K562 (cell line): ENCODE measurements around the gene PRCC. TPM values are rescaled to one million over a fixed set of nuclear protein-coding genes. Genes with fewer than 3 reads are reported as not detected.

Experiments
- CEBPB ChIP-seq: fragments of 450-650 bp; IDR thresholded peaks from 2 replicates; pipeline ENCODE4 v1.6.1; 2016; ENCODE audit warnings: missing genetic modification characterization, missing compliant biosample characterization
- CSDE1 ChIP-seq, 2 experiments: fragments of 450-650 bp; IDR thresholded peaks; 2 replicates each; pipeline ENCODE4 v1.6.1; 2016; ENCODE audit warnings: mild to moderate bottlenecking in 1 of 2
- FOXJ3 ChIP-seq: sonication (generic); formaldehyde crosslinking; IDR thresholded peaks from 2 replicates; pipeline ENCODE4 v1.4.0; 2020; ENCODE audit warnings: mild to moderate bottlenecking, missing genetic modification reagents
- HDGF ChIP-seq: fragments of 450-650 bp; IDR thresholded peaks from 2 replicates; pipeline ENCODE4 v1.6.1; 2016
- KDM5B ChIP-seq: fragments of 200-600 bp; sonication (generic); IDR thresholded peaks from 2 replicates; pipeline ENCODE4 v1.6.1; 2012; ENCODE audit warnings: low read depth, mild to moderate bottlenecking, moderate library complexity, low read length, control low read depth, inconsistent platforms; ENCODE audit not compliant: insufficient replicate concordance
- KHSRP ChIP-seq: fragments of 450-650 bp; IDR thresholded peaks from 2 replicates; pipeline ENCODE4 v1.6.1; 2017
- KLF6 ChIP-seq: fragments of 250-450 bp; sonication (Bioruptor Pico); IDR thresholded peaks from 2 replicates; pipeline ENCODE4 v1.4.0; 2020; ENCODE audit warnings: mild to moderate bottlenecking, moderate library complexity, borderline replicate concordance
- MCM5 ChIP-seq: fragments of 450-650 bp; IDR thresholded peaks from 2 replicates; pipeline ENCODE4 v1.6.1; 2016; ENCODE audit warnings: low read depth
- MEF2A ChIP-seq: IDR thresholded peaks from 2 replicates; pipeline ENCODE4 v1.6.1; 2011; ENCODE audit warnings: low read depth, mild to moderate bottlenecking, low read length, moderate library complexity; ENCODE audit not compliant: control insufficient read depth
- NCOA4 ChIP-seq: fragments of 450-650 bp; IDR thresholded peaks from 2 replicates; pipeline ENCODE4 v1.6.1; 2018; ENCODE audit warnings: mild to moderate bottlenecking; ENCODE audit not compliant: partially characterized antibody
- PML ChIP-seq: IDR thresholded peaks from 2 replicates; pipeline ENCODE4 v1.6.1; 2012; ENCODE audit warnings: low read length, inconsistent platforms
- SREBF2 ChIP-seq: sonication (generic); formaldehyde crosslinking; IDR thresholded peaks from 2 replicates; pipeline ENCODE4 v1.4.0; 2020; ENCODE audit warnings: mild to moderate bottlenecking, missing genetic modification reagents
- TARDBP ChIP-seq: fragments of 450-650 bp; IDR thresholded peaks from 2 replicates; pipeline ENCODE4 v1.6.1; 2016
- TCF3 ChIP-seq: sonication (generic); formaldehyde crosslinking; IDR thresholded peaks from 2 replicates; pipeline ENCODE4 v1.4.0; 2020; ENCODE audit warnings: mild to moderate bottlenecking, missing genetic modification reagents
- TFAM ChIP-seq: fragments of 250-450 bp; sonication (Bioruptor Pico); conservative IDR thresholded peaks from 2 replicates; pipeline ENCODE4 v1.5.0; 2021; ENCODE audit warnings: mild to moderate bottlenecking, moderate library complexity
- XRCC4 ChIP-seq: IDR thresholded peaks from one replicate; pipeline ENCODE4 v1.6.1; 2011; ENCODE audit not compliant: insufficient read depth, insufficient read length; ENCODE audit errors: extremely low read depth
- XRCC5 ChIP-seq: fragments of 200-400 bp; formaldehyde crosslinking; IDR thresholded peaks from 2 replicates; pipeline ENCODE4 v1.6.1; 2017; ENCODE audit warnings: low read depth, mild to moderate bottlenecking, low read length
- polyA plus RNA-seq, 8 experiments: library from polyadenylated mRNA; depleted of rRNA in 4 of 8; stranded (reverse) in 5 of 8; unstranded in 3 of 8; fragments of >200 nt; fragmentation: Nextera tagmentation in 2 of 8; fragmentation: Illumina TruSeq in 1 of 8; extraction: Ambion mirVana in 2 of 8; extraction: Trizol in 1 of 8; gene quantifications; 2 replicates each; pipeline versions ENCODE4 v1.2.1 to v1.2.3, GENCODE V29; 2011 to 2014; ENCODE audit warnings: inconsistent platforms in 1 of 8, missing spikeins in 1 of 8
- total RNA-seq, 7 experiments: library from RNA; depleted of rRNA in 6 of 7; stranded (reverse); fragments of >200 nt in 6 of 7; fragmentation: Illumina TruSeq in 2 of 7; extraction: Trizol in 2 of 7; gene quantifications; 2 replicates each; pipeline versions ENCODE4 v1.2.1 to v1.2.3, GENCODE V29; 2011 to 2021; ENCODE audit warnings: low replicate concordance in 1 of 7
- TF ChIP-seq, protein P1 (sequence below): fragments of 450-650 bp; formaldehyde crosslinking; IDR thresholded peaks from 2 replicates; pipeline ENCODE4 v1.4.0; 2020; ENCODE audit warnings: mild to moderate bottlenecking, moderate library complexity
- TF ChIP-seq, protein P2 (sequence below): fragments of 450-650 bp; IDR thresholded peaks from 2 replicates; pipeline ENCODE4 v1.6.1; 2016; ENCODE audit warnings: antibody characterized with exemption
- TF ChIP-seq, protein P3 (sequence below): fragments of 200-800 bp; sonication (Bioruptor generic); IDR thresholded peaks from 2 replicates; pipeline ENCODE4 v1.6.1; 2017; ENCODE audit warnings: missing genetic modification characterization, missing compliant biosample characterization
- TF ChIP-seq, protein P4 (sequence below): fragments of 450-650 bp; formaldehyde crosslinking; IDR thresholded peaks from 2 replicates; pipeline ENCODE4 v1.4.0; 2020; ENCODE audit warnings: mild to moderate bottlenecking
- TF ChIP-seq, protein P5 (sequence below): fragments of 250-450 bp; sonication (Bioruptor Pico); IDR thresholded peaks from 2 replicates; pipeline ENCODE4 v1.9.0; 2021; ENCODE audit warnings: mild to moderate bottlenecking, inconsistent platforms

PRCC gene
- total and polyA plus RNA-seq, 9 of the 15 experiments (the other 6 are each of a cell fraction or from before 2014, with no cell fraction given): 23.9 to 201 (median 41.1) TPM

DNA sequence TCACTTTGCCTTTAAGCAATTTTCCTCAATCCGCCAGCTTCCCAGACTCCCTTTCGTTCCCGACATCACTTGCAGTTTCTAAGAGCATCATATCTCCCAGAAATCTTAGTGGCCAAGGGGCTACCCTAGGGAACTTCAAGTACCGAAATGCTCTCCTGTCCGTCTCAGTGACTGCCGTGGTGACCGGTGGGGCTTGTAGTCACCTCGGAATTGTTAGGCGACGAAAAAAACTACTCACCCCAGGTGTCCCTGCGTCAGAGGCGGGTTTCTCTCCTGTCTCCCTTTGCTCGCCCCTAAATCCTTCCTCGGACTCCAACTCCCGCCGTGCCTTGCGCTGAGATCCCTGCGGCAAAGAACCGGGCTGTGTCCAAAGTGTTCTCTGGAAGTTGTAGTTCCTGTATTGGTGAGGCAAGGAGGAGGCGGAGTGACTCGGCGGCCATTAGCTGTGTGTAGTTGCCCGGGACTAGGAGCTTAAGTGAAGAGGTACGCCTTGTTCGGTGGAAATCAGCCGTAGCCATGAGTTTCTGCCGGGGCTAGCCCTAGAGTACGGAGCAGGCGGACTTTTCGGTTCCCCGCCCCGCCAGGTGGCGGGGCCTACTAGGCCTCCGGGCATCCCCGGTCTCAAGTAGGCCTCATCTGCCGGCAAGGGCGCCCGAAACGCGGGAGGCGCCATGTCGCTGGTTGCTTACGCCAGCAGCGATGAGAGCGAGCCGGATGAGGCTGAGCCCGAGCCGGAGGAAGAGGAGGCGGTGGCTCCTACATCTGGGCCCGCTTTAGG is at the start of gene PRCC (continued):
- TF ChIP-seq KLF6: peak; percentile 67; the same call in 1 of the 2 replicates
- TF ChIP-seq, protein P1, sequence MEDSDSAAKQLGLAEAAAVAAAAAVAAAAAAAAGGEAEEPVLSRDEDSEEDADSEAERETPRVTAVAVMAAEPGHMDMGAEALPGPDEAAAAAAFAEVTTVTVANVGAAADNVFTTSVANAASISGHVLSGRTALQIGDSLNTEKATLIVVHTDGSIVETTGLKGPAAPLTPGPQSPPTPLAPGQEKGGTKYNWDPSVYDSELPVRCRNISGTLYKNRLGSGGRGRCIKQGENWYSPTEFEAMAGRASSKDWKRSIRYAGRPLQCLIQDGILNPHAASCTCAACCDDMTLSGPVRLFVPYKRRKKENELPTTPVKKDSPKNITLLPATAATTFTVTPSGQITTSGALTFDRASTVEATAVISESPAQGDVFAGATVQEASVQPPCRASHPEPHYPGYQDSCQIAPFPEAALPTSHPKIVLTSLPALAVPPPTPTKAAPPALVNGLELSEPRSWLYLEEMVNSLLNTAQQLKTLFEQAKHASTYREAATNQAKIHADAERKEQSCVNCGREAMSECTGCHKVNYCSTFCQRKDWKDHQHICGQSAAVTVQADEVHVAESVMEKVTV (CRISPR knock-in tag): no peak
- TF ChIP-seq, protein P2, sequence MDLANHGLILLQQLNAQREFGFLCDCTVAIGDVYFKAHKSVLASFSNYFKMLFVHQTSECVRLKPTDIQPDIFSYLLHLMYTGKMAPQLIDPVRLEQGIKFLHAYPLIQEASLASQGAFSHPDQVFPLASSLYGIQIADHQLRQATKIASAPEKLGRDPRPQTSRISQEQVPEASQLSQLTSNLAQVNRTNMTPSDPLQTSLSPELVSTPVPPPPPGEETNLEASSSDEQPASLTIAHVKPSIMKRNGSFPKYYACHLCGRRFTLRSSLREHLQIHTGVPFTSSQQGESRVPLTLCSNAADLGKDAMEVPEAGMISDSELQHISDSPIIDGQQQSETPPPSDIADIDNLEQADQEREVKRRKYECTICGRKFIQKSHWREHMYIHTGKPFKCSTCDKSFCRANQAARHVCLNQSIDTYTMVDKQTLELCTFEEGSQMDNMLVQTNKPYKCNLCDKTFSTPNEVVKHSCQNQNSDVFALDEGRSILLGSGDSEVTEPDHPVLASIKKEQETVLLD: no peak
- TF ChIP-seq PML: peak; percentile 42; the same call in 1 of the 2 replicates
- no peak for TF ChIP-seq NCOA4
- 0 out of 2 replicates have a peak, but pooled peaks have one; percentile 73 for TF ChIP-seq SREBF2
- TF ChIP-seq, protein P3, sequence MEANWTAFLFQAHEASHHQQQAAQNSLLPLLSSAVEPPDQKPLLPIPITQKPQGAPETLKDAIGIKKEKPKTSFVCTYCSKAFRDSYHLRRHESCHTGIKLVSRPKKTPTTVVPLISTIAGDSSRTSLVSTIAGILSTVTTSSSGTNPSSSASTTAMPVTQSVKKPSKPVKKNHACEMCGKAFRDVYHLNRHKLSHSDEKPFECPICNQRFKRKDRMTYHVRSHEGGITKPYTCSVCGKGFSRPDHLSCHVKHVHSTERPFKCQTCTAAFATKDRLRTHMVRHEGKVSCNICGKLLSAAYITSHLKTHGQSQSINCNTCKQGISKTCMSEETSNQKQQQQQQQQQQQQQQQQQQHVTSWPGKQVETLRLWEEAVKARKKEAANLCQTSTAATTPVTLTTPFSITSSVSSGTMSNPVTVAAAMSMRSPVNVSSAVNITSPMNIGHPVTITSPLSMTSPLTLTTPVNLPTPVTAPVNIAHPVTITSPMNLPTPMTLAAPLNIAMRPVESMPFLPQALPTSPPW (CRISPR knock-in tag): peak; percentile 80
- peak; percentile 13; the same call in 1 of the 2 replicates for TF ChIP-seq CEBPB (tag)
- TF ChIP-seq, protein P4, sequence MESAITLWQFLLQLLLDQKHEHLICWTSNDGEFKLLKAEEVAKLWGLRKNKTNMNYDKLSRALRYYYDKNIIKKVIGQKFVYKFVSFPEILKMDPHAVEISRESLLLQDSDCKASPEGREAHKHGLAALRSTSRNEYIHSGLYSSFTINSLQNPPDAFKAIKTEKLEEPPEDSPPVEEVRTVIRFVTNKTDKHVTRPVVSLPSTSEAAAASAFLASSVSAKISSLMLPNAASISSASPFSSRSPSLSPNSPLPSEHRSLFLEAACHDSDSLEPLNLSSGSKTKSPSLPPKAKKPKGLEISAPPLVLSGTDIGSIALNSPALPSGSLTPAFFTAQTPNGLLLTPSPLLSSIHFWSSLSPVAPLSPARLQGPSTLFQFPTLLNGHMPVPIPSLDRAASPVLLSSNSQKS (CRISPR knock-in tag): no peak
- TF ChIP-seq CSDE1 (IDR thresholded peaks at IDR 0.05): no peak
- no peak for TF ChIP-seq HDGF
- no peak for TF ChIP-seq KHSRP
- TF ChIP-seq TARDBP: no peak
- TF ChIP-seq, protein P5, sequence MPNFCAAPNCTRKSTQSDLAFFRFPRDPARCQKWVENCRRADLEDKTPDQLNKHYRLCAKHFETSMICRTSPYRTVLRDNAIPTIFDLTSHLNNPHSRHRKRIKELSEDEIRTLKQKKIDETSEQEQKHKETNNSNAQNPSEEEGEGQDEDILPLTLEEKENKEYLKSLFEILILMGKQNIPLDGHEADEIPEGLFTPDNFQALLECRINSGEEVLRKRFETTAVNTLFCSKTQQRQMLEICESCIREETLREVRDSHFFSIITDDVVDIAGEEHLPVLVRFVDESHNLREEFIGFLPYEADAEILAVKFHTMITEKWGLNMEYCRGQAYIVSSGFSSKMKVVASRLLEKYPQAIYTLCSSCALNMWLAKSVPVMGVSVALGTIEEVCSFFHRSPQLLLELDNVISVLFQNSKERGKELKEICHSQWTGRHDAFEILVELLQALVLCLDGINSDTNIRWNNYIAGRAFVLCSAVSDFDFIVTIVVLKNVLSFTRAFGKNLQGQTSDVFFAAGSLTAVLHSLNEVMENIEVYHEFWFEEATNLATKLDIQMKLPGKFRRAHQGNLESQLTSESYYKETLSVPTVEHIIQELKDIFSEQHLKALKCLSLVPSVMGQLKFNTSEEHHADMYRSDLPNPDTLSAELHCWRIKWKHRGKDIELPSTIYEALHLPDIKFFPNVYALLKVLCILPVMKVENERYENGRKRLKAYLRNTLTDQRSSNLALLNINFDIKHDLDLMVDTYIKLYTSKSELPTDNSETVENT: no peak; the same call in 1 of the 2 replicates
- no peak for TF ChIP-seq MCM5
- TF ChIP-seq TFAM (CRISPR knock-in tag): no peak
- no peak for TF ChIP-seq FOXJ3 (CRISPR knock-in tag)
- TF ChIP-seq KDM5B: no peak
- TF ChIP-seq TCF3 (CRISPR knock-in tag): no peak
- no peak; the same call in 1 of the 2 replicates for TF ChIP-seq XRCC5
- TF ChIP-seq XRCC4: no peak
- TF ChIP-seq MEF2A: no peak
